Measurements from ENCODE around the gene SAMHD1. TPM values are rescaled to one million over a fixed set of nuclear protein-coding genes. Genes with fewer than 3 reads are reported as not detected.
A peak's percentile ranks its signal among the peaks of the same experiment; 100 is the strongest.

SAMHD1 gene
- total RNA-seq, 2 experiments from 2014 or later, result 30.6 to 35.9 TPM

GRCh38 chr20:36881888-36882287 lies 69.6 kb downstream of the SAMHD1 start:
- intact Hi-C loops (cut with micrococcal nuclease), result no loop called here
- POLR2A ChIA-PET, result interaction anchor here (1.3 kb wide), 1 partner anchor 17 kb away, joined by 3 read pairs; no protein-coding TSS in a partner anchor
- CTCF ChIA-PET, result interaction anchor here (0.9 to 3.5 kb wide), 3 partner anchors 47 to 74 kb away, joined by 3 to 21 read pairs (median 3); no protein-coding TSS in a partner anchor
- H3K9me3 Mint-ChIP-seq, result no peaks in the 10 kb centered on the region
- no peaks in the 10 kb centered on the region for H3K27me3 Mint-ChIP-seq
- H3K27ac Mint-ChIP-seq, result no peak overlapping the region
- no peaks in the 10 kb centered on the region for H3K36me3 Mint-ChIP-seq (ENCODE audit: low read depth)
- peaks cover 11% of the 10 kb centered on the region for H3K4me1 Mint-ChIP-seq (ENCODE audit: low read depth)
- TF ChIP-seq CTCF (IDR thresholded peaks at IDR 0.05), result no peak
- no peak overlapping the region for H3K4me3 Mint-ChIP-seq
- ATAC-seq, result peak; percentile 96
- DNase-seq, result peak; percentile 54

- CTCF ChIA-PET, result interaction anchor here (0.9 to 1.0 kb wide), 2 partner anchors 66 to 73 kb away, joined by 3 read pairs; no protein-coding TSS in a partner anchor
Measured at GRCh38 chr20:36881331-36881730, 70.2 kb downstream of the SAMHD1 start.

GRCh38 chr20:36880741-36881250 lies 70.7 kb downstream of the SAMHD1 start:
- no peak overlapping the region for H3K27ac Mint-ChIP-seq
- POLR2A ChIA-PET, result no interaction called here
- DNase-seq (no peak), ATAC-seq (no peak)
- H3K9me3 Mint-ChIP-seq, result no peaks in the 10 kb centered on the region
- H3K36me3 Mint-ChIP-seq (ENCODE audit: low read depth), result no peaks in the 10 kb centered on the region
- H3K27me3 Mint-ChIP-seq, result no peaks in the 10 kb centered on the region
- H3K4me1 Mint-ChIP-seq (ENCODE audit: low read depth), result peaks cover 8% of the 10 kb centered on the region
- intact Hi-C loops (cut with micrococcal nuclease), result no loop called here
- CTCF ChIA-PET, result interaction anchor here (1.0 kb wide), 1 partner anchor 72 kb away, joined by 3 read pairs; no protein-coding TSS in a partner anchor
- H3K4me3 Mint-ChIP-seq, result no peak overlapping the region
- no peak for TF ChIP-seq CTCF (IDR thresholded peaks at IDR 0.05)

More at GRCh38 chr20:36881331-36881730, 70.2 kb downstream of the SAMHD1 start:
- no peak for DNase-seq
- Mint-ChIP-seq H3K4me3 (no peak overlapping the region), H3K27ac (no peak overlapping the region), H3K36me3 (ENCODE audit: low read depth) (no peaks in the 10 kb centered on the region), H3K4me1 (ENCODE audit: low read depth) (peaks cover 8% of the 10 kb centered on the region), H3K27me3 (no peaks in the 10 kb centered on the region), H3K9me3 (no peaks in the 10 kb centered on the region)
- ATAC-seq, result no peak
- intact Hi-C loops (cut with micrococcal nuclease), result no loop called here
- no peak for TF ChIP-seq CTCF (IDR thresholded peaks at IDR 0.05)
- POLR2A ChIA-PET, result no interaction called here

- CTCF ChIA-PET, result interaction anchor here (2.1 kb wide), 1 partner anchor 70 kb away, joined by 6 read pairs; no protein-coding TSS in a partner anchor
Measured at GRCh38 chr20:36878941-36879340, 72.6 kb downstream of the SAMHD1 start.

More at GRCh38 chr20:36878941-36879340, 72.6 kb downstream of the SAMHD1 start:
- no peak for DNase-seq
- no peak overlapping the region for H3K27ac Mint-ChIP-seq
- H3K36me3 Mint-ChIP-seq (ENCODE audit: low read depth), result no peaks in the 10 kb centered on the region
- intact Hi-C loops (cut with micrococcal nuclease), result no loop called here
- no peaks in the 10 kb centered on the region for H3K27me3 Mint-ChIP-seq
- peaks cover 8% of the 10 kb centered on the region for H3K4me1 Mint-ChIP-seq (ENCODE audit: low read depth)
- no peak overlapping the region for H3K4me3 Mint-ChIP-seq
- no peak for ATAC-seq
- H3K9me3 Mint-ChIP-seq, result no peaks in the 10 kb centered on the region
- no peak for TF ChIP-seq CTCF (IDR thresholded peaks at IDR 0.05)
- POLR2A ChIA-PET, result interaction anchor here (0.9 kb wide), 1 partner anchor 14 kb away, joined by 3 read pairs; no protein-coding TSS in a partner anchor
